GOT3 (cell line): ENCODE data around the gene LRP1B.

Experiments
- DNase-seq: peaks from one replicate; lab custom pipeline; 2025; ENCODE audit warnings: mixed read lengths; lab: John Stamatoyannopoulos, UW

LRP1B gene

DNA sequence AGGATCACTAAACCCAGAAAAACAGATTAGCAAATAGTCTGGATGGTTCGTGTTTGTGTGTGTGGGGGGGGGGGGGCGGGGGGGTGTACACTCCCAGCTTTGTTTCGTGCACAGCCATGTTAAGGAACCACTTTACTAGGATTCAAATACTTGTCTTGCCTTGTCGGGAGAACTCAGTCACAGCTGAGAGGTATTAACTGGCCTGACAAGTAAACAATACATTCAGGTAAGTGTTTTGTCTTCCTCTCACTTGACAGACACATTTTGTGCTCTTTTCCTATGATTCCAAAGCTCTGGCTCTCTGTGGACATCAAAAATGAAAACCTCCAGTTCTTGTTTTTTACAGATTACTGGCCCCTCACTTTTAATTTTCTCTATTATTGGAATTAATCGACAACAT, 173.5 kb downstream of the LRP1B start:
- no peak for DNase-seq

DNA sequence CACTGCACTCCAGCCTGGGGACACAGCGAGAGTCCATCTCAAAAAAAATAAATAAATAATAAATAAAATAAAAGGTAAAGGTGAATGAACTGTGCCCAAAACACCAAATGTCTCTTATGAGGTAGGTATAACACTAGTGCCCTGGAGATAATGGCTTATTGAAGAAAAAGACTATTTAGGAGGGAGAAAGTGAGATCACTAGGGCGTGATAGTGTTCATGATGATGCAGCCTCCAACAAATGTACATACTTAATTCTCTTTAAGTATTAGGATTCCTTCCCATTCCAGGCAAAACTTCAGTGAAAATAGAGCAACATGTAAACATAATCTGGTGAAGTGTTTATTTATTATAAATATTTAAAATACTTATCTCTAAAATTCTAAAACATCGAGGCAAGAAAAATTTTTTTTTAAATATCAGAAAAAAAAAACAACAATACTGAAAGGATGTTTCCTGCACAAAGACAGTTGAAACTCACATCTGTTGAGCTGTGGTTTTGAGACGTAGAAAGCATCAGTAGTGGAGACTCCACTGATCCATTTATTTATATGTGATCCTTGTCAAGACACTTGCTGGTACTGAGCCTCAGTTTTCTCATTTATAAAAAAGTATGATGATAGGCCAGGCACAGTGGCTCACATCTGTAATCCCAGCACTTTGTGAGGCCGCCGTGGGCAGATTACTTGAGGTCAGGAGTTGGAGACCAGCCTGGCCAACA, 183.3 kb downstream of the LRP1B start:
- no peak for DNase-seq

DNA sequence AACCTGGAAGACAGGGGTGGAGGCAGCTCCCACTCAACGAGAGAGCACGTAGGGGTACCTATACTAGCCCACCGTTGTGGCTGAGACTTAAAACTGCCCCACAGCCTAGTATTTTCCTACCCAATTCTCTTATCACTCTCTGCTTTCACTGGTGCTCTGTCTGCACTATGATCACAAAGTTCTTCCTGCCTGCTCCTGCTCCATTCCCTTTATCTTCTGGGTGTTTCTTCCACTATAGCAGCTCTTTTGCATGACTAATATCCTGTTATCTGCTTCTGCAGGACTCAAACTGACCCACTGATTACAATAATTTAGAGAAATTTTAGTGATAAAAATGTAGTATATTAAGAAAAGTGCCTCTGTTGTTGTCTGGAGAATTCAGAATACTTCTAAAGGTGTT, 184.8 kb downstream of the LRP1B start:
- DNase-seq: no peak

DNA sequence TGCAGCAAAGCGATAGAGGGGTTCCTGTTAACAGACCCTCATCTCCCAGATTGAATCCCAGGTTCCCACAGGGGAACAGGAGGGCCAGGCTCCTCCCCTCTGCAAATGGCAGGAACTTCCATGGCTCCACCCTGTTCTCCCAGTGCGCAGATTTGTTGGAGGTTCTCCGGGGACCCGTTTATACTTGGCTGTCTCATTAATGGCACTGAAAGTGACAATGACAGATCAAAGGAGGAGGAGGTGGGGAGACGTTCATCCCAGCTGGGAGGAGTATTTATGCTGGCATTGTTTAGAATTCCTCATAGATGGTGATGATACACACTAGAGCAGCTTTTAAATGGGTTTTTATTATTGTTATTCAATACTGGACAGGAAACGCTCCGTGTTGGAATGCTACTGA, 186.9 kb downstream of the LRP1B start:
- DNase-seq: no peak

DNA sequence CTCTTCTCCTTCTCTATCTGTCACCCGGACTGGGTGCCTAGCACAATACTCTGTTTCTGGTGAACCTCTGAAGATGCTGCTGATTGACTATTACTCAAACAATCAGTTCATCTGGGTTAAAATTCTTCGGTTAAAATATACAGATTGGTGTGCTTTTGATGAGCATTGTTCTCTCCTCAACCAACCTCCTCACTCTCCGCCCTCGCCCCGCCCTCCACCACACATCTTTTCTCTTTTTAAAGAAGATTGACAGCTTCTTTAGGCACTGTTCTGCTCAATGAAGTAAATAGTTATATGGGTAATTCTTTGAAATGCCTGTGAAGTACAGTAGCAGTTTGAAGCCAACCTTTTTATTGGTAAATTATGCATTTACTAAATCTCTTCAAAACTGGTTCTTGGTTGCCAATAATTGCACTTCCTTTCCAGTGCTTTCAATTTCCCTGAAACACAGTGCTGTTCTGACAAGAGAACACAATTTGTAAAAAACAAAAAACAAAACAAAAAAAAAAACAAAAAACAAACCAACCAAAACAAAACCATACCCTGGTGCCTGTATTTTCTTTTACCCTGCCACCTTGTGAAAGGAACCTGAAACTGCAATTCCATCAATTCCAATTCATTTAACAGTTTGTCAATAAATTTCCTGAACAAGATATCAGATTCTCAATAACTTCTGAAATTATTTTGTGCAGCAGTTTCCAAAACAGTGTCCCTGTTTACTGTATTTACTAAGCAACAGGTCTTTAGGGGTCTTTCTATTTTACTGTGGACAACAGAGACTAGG, 188.6 kb downstream of the LRP1B start:
- DNase-seq: no peak

DNA sequence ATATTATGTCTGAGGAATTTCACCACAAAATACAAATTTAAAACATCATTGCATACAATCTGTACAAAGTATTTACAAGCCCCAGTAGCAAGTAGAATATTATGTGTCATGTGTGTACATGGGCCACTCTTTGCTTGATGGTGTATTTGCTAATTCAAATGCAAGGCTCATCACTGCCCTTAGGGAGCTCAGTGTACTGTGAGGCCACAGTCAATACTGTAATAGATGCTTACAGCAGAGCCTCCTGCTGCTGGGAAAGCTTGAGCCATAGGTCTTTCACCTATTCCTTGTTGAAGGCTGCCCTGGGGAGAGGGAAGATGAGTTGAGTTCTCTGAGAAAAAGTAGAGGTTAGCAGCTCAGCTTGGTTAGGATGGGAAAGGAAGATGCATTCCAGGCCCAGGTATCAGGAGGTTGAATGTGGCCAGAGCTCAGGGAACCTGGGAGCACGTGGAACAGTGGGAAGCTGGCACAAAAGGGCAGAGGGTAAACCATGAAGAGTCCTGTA, 189.6 kb downstream of the LRP1B start:
- DNase-seq: no peak

DNA sequence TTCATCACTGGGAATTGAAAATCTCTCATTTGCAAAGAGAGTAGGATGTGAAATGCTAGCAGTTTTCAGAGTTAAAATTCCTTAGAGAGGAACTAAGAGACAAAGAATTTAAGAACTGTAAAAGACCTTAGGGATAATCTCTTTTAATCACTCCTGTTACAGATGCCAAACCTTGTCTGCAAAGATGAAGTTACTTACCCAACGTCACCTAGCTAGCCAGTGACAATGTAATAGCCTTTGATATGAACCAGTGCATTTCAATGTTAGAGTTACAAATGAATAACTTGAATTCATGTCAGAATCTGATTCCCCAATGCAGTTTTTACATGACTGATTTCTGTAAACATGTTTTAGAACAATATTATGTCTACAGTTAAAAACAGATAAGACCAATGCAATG, 190.1 kb downstream of the LRP1B start:
- DNase-seq: no peak

DNA sequence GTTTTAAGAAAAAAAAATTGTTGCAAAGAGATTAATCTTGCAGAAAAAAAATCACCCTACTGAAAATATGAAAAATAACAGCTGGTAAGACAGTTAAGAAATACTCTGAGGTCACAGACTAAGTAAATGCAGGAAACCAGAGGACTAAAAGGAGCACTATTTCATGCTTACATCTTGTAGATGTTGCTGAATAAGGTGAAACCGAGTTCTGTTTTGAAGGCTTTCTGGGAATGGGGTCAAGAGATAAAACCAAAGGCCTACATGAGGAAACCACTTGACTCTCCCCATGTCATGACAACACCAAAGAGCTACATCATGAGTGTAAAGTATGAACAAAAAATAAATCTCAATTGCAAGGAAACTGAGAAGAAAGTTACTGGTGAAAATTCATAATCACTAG, 197.6 kb downstream of the LRP1B start:
- no peak for DNase-seq

DNA sequence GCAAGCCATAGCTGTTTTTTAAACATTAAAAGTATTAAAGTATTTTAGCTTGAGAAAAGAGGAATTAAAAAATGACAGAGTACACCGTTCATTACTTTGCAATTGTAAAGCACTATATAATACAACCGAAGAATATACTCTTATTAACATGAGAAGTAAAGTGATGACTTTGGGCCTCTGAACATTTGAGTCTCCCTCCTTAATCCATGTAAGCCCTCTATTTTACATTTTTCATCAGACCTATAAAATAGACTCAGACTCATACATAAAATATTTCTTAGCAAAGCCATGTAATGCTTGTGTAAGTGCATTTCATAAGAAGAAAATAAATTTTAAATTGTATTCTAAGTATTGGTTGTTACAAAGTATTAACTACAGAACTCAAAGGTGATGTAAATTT, 198.6 kb downstream of the LRP1B start:
- DNase-seq: no peak

DNA sequence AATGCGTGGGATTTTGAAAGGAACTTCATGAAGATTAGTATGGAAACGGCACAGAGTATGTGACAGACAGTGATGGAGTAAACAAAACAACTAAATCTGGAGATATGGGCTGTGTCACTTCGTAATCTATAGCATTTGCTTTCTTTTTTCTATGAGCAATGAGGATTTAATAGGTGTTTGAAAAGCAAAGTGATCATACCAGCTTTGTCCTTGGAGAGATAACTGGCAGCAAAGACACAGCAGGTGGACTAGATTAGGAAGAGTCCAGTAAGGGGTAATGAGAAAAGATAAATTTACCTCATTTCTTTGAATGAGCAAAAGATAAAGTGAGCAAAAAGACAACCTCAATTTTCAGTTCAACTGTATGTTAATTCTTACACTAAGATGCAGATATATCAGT, 199.0 kb downstream of the LRP1B start:
- DNase-seq: no peak

DNA sequence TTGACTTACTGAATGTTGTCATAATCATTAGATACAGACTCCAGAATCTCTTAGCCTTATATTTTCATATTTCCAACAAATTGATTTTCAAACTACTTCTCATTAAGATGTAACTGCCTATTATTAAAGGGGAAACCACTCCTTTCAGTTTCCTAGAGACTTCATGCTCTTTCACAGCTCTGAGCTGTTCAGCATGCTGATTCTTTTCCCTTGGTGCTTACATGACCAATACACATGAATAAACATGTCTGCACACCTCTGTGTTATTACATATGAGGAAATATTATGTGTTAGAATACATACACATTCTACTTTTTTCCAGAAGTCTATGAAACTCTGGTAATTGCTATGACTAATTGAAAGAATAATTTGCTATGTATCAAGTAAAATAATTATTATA, 200.0 kb downstream of the LRP1B start:
- no peak for DNase-seq

DNA sequence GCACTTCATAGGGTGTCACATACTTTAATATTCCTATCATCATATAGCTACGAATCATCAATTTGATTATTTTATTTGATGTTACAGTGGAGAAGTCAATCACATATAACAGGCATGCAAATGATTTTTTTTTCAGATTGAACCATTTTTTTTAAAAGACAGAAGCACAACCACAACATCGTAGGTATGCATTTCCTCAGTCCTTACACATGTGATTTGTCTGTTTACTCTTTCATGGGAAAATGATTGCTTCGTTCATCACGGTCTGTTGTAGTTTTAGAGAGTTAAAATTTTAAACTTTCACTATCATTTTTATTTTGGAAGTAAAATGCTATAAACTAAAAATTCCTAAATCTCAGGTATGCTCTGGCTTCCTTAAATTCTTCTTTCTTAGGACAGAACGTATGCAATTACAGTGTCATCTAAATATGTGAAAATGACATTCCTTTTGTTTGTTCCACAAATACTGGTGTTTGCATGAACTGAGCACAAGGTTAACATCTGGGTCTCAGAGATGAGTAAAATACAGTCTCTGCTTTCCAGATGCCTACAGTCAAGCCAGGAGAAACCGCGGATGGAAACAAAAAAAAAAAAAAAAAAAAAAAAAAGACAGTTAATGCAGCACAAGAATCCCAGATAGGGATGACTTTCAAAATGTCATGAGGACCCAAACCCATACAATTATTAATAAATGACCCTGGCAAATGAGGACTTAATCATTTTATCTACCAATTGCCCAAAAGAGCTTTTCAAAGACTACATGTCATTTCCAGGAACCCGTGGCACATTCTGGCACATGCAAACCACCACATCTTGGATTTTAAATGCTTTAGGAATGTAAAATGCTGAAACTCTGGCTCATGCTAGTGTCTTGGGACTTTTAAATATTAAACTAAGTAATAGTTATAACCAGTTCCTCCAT, 201.2 kb downstream of the LRP1B start:
- no peak for DNase-seq

DNA sequence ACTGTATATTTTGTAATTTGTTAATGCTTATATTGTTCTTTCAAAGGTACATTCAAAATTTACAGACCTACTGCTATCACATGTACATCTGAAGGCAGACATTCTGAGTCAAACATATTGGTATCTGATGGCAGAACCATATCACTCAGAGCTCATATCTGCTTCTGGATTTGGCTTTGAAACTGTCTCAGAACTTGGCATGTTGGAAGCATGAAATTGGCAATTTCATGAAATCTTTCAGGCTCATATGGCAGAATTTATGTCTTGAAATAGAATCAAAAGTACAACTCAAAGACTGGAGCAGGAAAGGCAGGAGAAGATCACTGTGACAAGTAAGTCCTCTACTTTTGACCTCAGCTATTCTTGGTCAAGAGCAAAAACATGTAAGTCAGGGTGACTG, 202.3 kb downstream of the LRP1B start:
- DNase-seq: no peak

DNA sequence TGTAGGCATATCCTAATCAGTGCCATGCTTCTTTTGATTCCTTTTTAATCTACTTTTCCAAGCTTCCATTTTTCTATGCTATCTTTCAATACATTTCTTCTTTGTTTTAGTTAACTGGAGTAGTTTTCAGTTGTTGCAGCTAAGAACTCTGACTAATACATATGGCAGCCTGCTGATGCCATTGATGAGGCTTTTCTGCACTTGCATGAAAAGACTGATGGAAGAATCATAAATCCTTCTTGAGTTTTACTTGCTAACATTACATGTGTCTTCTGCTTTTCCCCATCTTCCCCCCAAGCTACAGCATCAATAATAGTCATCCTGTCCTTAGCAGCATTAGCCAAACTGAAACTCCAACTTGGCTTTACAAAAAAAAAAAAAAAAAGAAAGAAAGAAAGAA, 203.3 kb downstream of the LRP1B start:
- no peak for DNase-seq

DNA sequence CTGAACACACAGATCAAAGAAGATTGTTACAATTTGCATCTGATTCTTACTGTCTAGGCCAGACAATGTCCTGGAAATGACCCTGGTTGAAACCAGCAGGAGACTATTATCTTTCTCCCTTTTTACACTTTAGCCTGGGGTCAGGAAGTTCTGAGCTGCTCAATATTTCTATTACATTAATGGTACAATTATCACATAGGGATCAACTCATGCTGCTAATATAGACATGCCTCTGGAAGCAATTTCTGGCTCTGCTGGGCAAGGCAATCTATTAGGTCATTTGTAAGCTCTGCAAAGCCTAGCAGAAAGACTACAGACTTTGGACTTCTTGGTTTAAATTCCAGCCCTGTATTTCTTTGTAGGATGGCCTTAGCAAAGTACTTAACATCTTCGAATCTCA, 205.3 kb downstream of the LRP1B start:
- DNase-seq: no peak

DNA sequence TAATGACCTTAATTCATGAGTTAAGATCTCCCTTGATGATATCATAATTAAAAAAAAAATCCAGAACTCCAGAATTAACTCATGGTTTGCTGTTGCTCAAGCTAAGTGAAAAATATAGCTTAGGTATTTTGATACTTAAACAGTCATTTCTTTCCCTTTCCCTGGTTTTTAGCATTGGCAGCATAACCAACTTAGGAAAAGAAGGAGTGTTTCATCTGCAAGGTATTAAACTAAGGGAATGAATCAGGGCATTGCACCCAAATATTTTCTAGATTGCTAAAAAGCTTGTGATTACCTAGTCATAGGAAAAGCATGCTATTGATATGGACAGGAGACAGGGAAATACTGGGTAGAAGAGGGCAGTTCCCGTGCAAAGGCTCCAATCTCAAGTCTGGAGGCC, 207.2 kb downstream of the LRP1B start:
- DNase-seq: no peak

DNA sequence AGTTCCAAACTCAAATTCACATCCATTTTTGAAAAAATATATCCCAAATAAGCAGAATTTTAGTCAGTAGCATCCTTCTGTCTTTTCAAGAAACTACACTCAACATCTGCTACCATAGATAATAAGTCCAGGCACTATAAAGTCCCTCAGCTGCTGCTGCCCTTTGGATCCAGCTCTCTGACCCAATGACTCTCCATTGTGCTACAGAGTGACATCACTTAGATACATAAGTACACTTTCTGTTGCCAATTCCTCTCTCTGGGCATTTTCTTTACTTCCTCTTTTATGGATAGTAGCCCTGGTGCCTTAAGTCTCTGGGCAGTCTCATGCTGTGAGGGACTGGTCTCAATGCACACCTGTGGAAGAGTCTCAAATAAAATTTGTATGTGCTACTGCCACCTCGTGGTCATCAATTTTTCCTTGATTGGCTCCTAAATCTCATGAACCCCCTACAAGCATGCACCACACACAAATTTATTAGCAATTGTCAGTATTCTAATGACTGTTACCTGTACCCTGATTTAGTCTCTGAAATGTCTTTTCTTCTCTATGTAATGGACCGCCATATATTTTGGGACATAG, 219.2 kb downstream of the LRP1B start:
- no peak for DNase-seq

DNA sequence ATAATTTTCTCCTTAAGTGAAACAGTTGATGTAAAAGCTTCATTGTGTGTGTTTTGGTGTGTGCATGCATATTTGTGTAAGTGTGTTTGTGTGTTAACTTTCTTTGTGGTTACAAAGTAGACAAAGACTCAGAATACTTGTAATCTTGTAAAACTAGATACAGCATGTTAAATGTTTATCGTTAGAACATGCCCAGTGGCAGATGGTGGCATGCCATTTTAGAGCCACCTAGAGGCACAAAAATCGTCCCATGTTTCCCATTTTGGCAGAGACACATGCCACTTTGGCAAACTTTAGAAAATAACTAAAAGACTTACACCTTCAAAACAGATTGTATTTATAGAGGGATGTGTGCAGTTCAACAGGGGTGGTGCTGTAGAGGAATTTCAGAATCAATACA, 224.1 kb downstream of the LRP1B start:
- no peak for DNase-seq

DNA sequence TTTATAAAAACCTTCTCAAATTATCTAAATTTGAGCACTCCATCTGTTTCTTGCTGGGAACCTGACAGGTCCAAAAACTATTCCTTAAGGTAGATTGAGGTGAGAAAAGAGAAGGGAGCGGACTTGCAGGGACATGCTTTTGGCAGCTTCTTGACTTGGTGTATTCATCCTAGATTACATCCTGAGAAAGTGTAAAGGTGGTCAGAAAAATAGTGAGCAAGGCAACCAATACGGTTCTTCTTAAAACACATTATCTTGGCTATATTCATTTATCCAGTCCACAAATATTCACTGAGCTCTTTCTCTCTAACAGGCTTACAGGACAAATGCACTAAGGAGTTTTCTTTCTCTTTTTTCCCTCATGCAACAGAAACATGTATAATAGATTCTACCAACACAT, 230.0 kb downstream of the LRP1B start:
- no peak for DNase-seq

DNA sequence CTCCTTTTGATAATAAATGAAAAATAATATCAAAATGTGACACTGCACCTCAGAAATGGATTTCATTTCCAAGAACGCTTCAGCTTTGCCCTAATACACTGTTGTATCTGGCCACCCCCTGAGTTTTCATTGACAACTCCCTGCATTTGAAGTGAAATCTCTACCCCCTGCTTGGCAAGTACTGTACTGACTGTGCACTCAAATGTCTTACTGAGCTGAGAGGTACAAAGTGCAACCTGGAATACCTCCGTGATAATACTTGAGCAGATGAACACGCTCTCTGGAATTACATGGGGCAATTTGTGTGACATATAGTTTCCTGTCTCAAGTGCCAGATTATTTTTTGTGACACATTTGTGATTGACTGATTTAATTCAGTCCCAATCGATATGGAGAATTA, 231.1 kb downstream of the LRP1B start:
- no peak for DNase-seq

DNA sequence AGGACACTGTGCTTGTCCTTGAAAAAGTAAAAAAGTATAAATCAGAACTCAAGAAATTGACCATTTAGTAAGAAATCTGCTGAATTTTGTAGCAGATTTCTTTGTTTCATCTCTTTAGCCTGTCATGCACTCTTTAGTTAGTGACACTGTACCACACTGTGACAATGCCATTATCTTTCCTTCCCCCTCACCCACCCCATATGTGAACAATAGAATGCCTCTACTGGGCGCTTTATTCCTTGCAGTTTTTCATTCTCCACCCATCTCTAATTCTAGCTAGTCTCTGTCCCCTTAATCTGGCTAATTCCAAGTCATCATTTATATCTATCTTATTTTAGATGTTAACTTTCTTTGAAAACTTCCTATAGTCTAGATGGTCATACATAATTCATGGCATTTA, 241.0 kb downstream of the LRP1B start:
- DNase-seq: no peak

DNA sequence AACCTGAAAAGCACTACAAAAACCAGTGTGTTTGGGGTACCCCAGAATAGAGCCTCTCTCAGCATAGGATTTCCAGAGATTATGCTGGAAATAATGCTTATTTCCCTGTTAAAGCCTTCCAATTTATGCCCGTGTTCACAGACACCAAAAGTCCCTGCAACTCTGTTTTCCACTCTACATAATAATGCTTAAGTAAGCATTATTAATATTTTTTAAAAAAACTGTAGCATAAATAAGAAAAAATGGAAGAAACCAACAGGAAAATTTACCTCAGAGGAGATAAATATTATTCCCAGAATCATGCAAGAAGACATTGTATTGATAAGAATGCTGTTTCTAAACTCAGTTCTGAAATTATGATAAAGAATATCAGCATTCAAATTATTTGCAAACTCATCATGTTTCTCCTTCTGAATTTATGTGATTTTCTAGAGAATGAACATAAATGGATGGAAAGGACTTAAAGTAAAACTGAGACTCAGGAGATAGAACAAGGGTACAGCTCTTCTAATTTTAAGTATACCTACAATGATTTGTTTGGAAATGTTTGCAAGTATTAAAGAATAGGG, 241.7 kb downstream of the LRP1B start:
- DNase-seq: no peak
